Lower leg skin (tissue), 4 donors: ENCODE measurements around the gene BCL2. TPM values are rescaled to one million over a fixed set of nuclear protein-coding genes. Genes with fewer than 3 reads are reported as not detected.

Experiments used
- DNase-seq, 2 donors: peaks; one replicate each; pipeline ENCODE4 v3.0.0-alpha.2; 2019; ENCODE audit warnings: low spot score in 2 of 2
- H3K4me3 ChIP-seq: fragments of 200-600 bp; sonication (generic); 2 replicates; pipeline ENCODE4 v1.5.1; 2017; ENCODE audit warnings: mild to moderate bottlenecking, low read depth; ENCODE audit not compliant: poor library complexity, severe bottlenecking
- CTCF ChIP-seq, 3 donors: fragments of 450-650 bp; IDR thresholded peaks; one replicate each; pipeline ENCODE4 v1.5.1; 2016; ENCODE audit warnings: antibody characterized with exemption in 3 of 3, mild to moderate bottlenecking in 3 of 3, moderate library complexity in 2 of 3
- POLR2A ChIP-seq, 2 donors: fragments of 450-650 bp; IDR thresholded peaks; one replicate each; pipeline ENCODE4 v1.6.1; 2016 to 2017; ENCODE audit warnings: antibody characterized with exemption in 2 of 2, mild to moderate bottlenecking in 1 of 2, moderate library complexity in 1 of 2
- WGBS, 2 donors: methylation state at CpG; one replicate each; pipeline ENCODE4 v1.1.5; 2018; 5-methylcytosine and 5-hydroxymethylcytosine counted together
- intact Hi-C: fragments of 100-400 bp; cut with DNase I; formaldehyde crosslinking; loops from one replicate; pipeline ENCODE4 v1.15.0; 2023; ENCODE audit warnings: low total_unique reads
- total RNA-seq, 4 donors: library from RNA; depleted of rRNA; stranded (reverse); fragments of >200 nt; gene quantifications; one replicate each; pipeline ENCODE4 v1.1.0, GENCODE V29; 2016

BCL2 gene
- total RNA-seq, 4 donors from 2014 or later = 12.8 to 21.7 (median 18.2) TPM

DNA sequence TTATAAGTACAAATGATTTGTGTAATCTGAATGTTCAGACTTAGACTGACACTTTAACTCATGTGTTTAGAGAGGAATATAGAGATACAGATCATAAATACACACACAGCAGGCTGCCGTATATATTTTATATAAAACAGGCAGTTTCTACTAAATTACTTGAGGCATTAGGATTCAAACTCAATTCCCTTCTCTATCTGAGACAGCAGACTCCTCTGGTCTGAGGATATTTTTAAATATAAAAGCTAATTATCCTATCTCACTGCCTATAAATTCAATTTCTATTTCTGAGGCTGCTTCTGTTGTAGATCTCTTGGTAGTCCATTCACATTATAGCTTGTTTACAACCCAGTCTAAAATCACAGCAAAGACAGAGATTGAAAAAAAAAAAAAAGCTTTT is 46.9 kb downstream of the BCL2 start:
- TF ChIP-seq POLR2A (IDR thresholded peaks at IDR 0.05) (no peak), CTCF (IDR thresholded peaks at IDR 0.05) (no peak)
- intact Hi-C loops = no loop called here
- WGBS, 2 donors = 72 to 87% methylated on average over 1 of the region's 1 CpG

DNA sequence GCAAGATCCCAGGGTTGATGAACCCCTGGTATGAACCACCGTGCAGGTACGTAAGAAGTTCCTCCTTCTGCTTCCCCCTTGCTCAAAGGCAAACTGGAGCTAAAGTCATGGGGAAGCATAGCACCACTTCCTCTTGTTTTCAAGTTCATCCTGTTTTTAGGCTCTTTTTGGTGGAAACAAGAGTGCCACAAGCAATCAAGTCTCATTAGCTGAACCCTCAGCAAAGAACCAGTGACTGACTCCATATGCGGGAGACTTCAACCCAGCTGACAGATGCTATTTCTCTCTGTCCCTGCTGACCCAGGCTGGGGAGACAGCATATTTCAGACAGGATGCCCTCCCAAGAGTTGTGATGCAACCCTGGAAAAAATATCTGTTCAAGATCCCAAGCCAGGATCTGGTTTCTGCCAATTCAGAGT is 47.7 kb downstream of the BCL2 start:
- DNase-seq = peak in 1 of 2 donors; percentile 52
- H3K4me3 ChIP-seq = no peak overlapping the region
- intact Hi-C loops = no loop called here
- WGBS, 2 donors = 57 to 81% methylated on average over 3 of the region's 3 CpGs
- TF ChIP-seq POLR2A (IDR thresholded peaks at IDR 0.05) (no peak), CTCF (IDR thresholded peaks at IDR 0.05) (no peak)

More for the DNA sequence above, 46.9 kb downstream of the BCL2 start:
- DNase-seq = no peak
- H3K4me3 ChIP-seq = no peak overlapping the region

GRCh38 chr18:63271148-63271547 is 48.4 kb downstream of the BCL2 start:
- no peak overlapping the region for H3K4me3 ChIP-seq
- intact Hi-C loops = no loop called here
- TF ChIP-seq CTCF (IDR thresholded peaks at IDR 0.05) (no peak), POLR2A (IDR thresholded peaks at IDR 0.05) (no peak)
- DNase-seq = no peak
- WGBS, 2 donors = 77 to 81% methylated on average over 4 of the region's 4 CpGs

DNA sequence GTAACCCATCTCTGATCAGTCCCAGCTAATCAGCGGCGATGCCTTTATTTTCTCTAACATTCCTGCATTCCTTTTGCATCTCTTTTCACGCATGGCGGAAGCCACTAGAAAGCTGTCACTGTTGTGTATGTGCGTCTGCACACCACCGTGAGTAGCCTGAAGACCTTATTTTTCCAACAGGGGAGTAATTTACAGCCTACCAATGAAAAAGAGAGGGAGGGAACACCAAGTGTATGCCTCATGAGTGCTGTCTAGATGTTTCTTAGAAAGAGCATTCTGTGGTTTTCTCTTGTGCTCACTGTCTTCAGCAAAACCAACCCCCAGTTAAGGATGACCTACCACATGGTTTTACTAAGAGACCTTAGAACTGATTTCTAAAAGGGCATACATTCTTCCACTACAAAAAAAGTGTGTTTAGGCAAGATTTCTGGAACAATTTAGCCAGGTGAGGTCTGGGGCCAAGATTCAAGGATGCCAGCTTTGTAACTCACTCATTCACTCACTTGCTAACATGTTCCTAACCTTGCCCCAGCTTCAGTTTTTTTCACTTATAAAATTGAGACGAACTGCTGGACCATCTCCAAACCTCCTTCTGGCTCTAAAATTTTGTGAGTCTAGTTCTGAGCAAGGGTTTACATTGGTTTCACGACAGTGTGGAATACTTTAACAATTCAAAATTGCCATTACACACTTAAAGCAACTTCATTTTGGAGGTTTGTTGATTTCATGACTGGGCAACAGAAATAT is 51.4 kb downstream of the BCL2 start:
- DNase-seq = no peak
- no peak overlapping the region for H3K4me3 ChIP-seq
- TF ChIP-seq POLR2A (IDR thresholded peaks at IDR 0.05) (no peak), CTCF (IDR thresholded peaks at IDR 0.05) (no peak)
- intact Hi-C loops = no loop called here
- WGBS, 2 donors = 68 to 79% methylated on average over 8 of the region's 8 CpGs

DNA sequence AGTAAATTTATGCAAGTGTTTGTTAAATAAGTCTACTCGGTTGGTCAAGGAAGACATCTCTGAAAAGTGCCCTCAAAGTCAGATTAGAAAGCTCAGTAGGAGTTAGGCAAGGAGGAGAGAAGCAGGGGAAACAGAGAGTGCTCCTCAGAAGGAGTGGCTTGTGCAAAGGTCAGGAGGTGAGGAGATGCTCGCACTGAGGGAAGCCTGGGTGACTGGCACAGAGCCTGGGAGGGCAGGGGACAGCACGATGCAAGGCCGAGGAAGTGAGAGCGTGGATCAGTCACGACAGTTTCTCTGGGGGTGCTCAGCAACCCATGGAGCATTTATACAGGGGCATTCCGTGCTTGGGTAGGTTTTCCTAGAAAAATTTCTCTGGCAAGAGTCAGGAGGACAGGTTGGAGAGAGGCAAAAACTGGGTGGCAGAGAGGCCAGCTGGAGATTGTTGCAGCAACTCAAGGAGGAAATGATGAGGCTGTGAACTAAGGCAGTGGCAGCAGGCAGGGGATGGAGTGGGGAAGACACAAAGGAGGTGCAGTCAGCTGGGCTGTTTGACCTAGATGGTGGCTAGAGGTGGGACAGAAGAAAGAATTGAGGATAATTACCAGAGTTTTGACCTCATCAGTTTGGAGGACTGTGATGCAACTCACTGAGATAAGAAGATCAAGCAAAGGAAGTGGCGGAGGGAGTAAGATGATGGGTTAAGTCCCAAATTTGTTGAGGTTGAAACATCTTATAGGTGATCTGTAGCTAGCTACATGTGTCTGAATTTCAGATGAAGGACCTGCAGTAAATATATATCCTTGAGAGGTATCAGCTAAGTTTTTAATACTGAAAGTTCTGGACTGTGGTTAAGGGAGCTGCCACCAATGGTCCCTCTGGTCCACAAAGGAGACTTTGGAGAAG is 52.4 kb downstream of the BCL2 start:
- no peak overlapping the region for H3K4me3 ChIP-seq
- TF ChIP-seq POLR2A (IDR thresholded peaks at IDR 0.05) (no peak), CTCF (IDR thresholded peaks at IDR 0.05) (no peak)
- WGBS, 2 donors = 75 to 84% methylated on average over 8 of the region's 8 CpGs
- DNase-seq = no peak
- intact Hi-C loops = no loop called here
